Measurements from ENCODE around the gene RIPOR3.

The RIPOR3 gene

GRCh38 chr20:50690650-50691572 lies at the start of gene RIPOR3:
Gene RIPOR3 (minus strand): TSS chr20:50691542. CDS start chr20:50691128, 414 bp downstream.
- ChIA-PET CTCF (interaction anchor here (1.1 kb wide), 1 partner anchor 11 kb away, joined by 3 read pairs; no protein-coding TSS in a partner anchor), POLR2A (no interaction called here)
- no peak for TF ChIP-seq CTCF (IDR thresholded peaks at IDR 0.05; ENCODE audit: control extremely low read depth, extremely low read depth, low read depth, missing control alignments)
- no peak for DNase-seq (ENCODE audit: extremely low spot score)

GRCh38 chr20:50737352-50737751 lies 46.0 kb upstream of the RIPOR3 start:
- TF ChIP-seq CTCF (IDR thresholded peaks at IDR 0.05; ENCODE audit: control extremely low read depth, extremely low read depth, low read depth, missing control alignments), result no peak
- no peak for DNase-seq (ENCODE audit: extremely low spot score)
- ChIA-PET POLR2A (no interaction called here), CTCF (interaction anchor here (1.2 to 4.0 kb wide), 2 partner anchors 12 to 16 kb away, joined by 3 to 20 read pairs; no protein-coding TSS in a partner anchor)

GRCh38 chr20:50735813-50736212 lies 44.5 kb upstream of the RIPOR3 start:
- POLR2A ChIA-PET, result no interaction called here
- no peak for DNase-seq (ENCODE audit: extremely low spot score)
- no peak for TF ChIP-seq CTCF (IDR thresholded peaks at IDR 0.05; ENCODE audit: control extremely low read depth, extremely low read depth, low read depth, missing control alignments)
- CTCF ChIA-PET, result interaction anchor here (1.1 to 3.4 kb wide), 2 partner anchors 14 to 18 kb away, joined by 3 to 23 read pairs; no protein-coding TSS in a partner anchor

- no peak for TF ChIP-seq CTCF (IDR thresholded peaks at IDR 0.05; ENCODE audit: control extremely low read depth, extremely low read depth, low read depth, missing control alignments)
- POLR2A ChIA-PET, result no interaction called here
- CTCF ChIA-PET, result interaction anchor here (1.1 to 3.4 kb wide), 2 partner anchors 15 to 19 kb away, joined by 3 to 23 read pairs; no protein-coding TSS in a partner anchor
- DNase-seq (ENCODE audit: extremely low spot score), result no peak
Observed at GRCh38 chr20:50734730-50735679, 43.7 kb upstream of the RIPOR3 start.

- ChIA-PET CTCF (interaction anchor here (3.4 kb wide), 1 partner anchor 16 kb away, joined by 23 read pairs; no protein-coding TSS in a partner anchor), POLR2A (no interaction called here)
- no peak for TF ChIP-seq CTCF (IDR thresholded peaks at IDR 0.05; ENCODE audit: control extremely low read depth, extremely low read depth, low read depth, missing control alignments)
- DNase-seq (ENCODE audit: extremely low spot score), result no peak
Observed at GRCh38 chr20:50733644-50734349, 42.5 kb upstream of the RIPOR3 start.

Measured in GM10248 (cell line).